ENCODE measurements around the gene CALM1. TPM values are rescaled to one million over a fixed set of nuclear protein-coding genes. Genes with fewer than 3 reads are reported as not detected.

Gene CALM1
- polyA plus RNA-seq, 2 donors = 487 to 518 TPM

DNA sequence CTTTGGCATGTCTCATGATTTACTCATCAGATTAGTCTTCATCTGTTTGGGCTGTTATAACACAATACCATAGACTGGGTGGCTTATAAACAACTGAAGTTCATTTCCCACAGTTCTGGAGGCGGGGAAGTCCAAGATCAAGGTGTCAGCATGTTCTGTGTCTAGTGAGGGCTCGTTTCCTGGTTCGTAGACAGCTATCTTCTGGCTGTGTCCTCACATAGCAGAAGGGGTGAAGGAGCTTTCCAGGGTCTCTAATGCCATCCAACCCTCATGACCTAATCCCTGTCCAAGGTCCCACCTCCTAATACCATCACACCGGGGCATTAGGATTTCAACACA is 34.3 kb upstream of the CALM1 start:
- Histone ChIP-seq H3K27me3 (ENCODE audit: control insufficient read depth in 1 of 2, insufficient read depth in 2 of 2, low read length in 2 of 2) (no peaks in the 10 kb centered on the region), H3K4me1 (ENCODE audit: control insufficient read depth in 2 of 2, insufficient read depth in 2 of 2, low read length in 1 of 2) (no peaks in the 10 kb centered on the region), H3K27ac (ENCODE audit: low read depth in 2 of 2, low read length in 1 of 2) (no peak overlapping the region), H3K36me3 (ENCODE audit: control insufficient read depth in 2 of 2, insufficient read depth in 2 of 2, low read length in 1 of 2) (no peaks in the 10 kb centered on the region), H3K4me3 (ENCODE audit: low read depth in 1 of 2, low read length in 2 of 2) (no peak overlapping the region), H3K9me3 (ENCODE audit: control insufficient read depth in 2 of 2, insufficient read depth in 1 of 2, low read depth in 1 of 2, low read length in 1 of 2) (no peaks in the 10 kb centered on the region)
- WGBS, 2 donors = 88 to 89% methylated on average over 4 of the region's 4 CpGs

DNA sequence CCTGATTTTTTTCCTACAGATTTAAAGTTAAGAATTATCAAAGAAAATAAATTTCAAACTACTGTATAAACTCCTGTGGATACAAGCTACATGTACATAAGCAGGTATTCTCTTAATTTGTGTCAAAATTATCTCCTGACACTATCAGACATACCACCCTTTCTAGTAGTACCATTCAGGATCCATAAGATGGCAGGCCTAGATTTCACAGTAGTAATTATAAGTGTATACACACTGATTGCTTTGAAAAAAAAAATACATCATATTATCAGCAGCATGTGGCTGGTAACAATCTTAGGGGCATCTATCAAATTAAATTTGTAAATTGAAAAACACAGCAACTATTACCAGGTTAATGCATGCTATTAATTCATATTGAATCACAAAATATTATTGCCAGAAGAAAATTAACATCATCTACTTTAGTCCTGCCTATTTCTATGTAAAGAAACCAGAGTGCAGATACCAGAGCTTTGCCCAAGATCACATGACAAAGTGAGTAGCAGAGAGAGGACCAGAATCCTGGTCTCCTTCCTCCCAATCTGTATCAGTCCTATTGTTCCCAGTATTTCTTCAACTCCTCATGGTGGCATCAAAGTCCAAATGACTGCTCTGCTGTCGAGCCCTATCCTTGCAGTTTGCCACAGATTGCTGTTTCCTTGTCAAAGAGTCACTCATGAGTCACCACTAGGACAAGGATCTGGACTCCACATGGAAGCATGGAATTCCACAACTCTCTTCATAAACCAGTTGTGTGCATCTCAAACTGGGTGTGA is 27.7 kb upstream of the CALM1 start:
- no peak overlapping the region for H3K27ac ChIP-seq (ENCODE audit: low read depth in 2 of 2, low read length in 1 of 2)
- no peaks in the 10 kb centered on the region for H3K9me3 ChIP-seq (ENCODE audit: control insufficient read depth in 2 of 2, insufficient read depth in 1 of 2, low read depth in 1 of 2, low read length in 1 of 2)
- 61 to 75% methylated on average over 1 of the region's 1 CpG for WGBS, 2 donors
- no peak overlapping the region for H3K4me3 ChIP-seq (ENCODE audit: low read depth in 1 of 2, low read length in 2 of 2)
- no peaks in the 10 kb centered on the region for H3K4me1 ChIP-seq (ENCODE audit: control insufficient read depth in 2 of 2, insufficient read depth in 2 of 2, low read length in 1 of 2)
- H3K36me3 ChIP-seq (ENCODE audit: control insufficient read depth in 2 of 2, insufficient read depth in 2 of 2, low read length in 1 of 2) = no peaks in the 10 kb centered on the region
- H3K27me3 ChIP-seq (ENCODE audit: control insufficient read depth in 1 of 2, insufficient read depth in 2 of 2, low read length in 2 of 2) = no peaks in the 10 kb centered on the region

DNA sequence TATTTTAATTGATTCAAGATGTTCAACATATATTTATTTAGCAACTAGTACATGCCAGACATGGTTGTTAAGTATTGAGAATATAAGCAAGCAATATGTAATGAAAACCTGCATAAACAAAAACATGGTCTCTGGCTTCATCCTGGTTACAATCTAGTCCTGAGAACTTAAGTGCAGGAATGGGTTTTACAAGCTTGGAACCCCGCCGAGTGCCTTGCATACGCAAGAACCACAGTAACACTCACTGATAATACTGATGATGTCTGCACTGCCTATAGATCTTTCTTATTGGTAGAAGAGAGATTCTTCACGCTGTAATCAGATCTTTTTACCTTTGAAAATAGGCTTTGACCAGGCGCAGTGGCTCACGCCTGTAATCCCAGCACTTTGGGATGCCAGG is 22.9 kb upstream of the CALM1 start:
- Histone ChIP-seq H3K4me1 (ENCODE audit: control insufficient read depth in 2 of 2, insufficient read depth in 2 of 2, low read length in 1 of 2) (no peaks in the 10 kb centered on the region), H3K36me3 (ENCODE audit: control insufficient read depth in 2 of 2, insufficient read depth in 2 of 2, low read length in 1 of 2) (no peaks in the 10 kb centered on the region), H3K4me3 (ENCODE audit: low read depth in 1 of 2, low read length in 2 of 2) (no peak overlapping the region), H3K9me3 (ENCODE audit: control insufficient read depth in 2 of 2, insufficient read depth in 1 of 2, low read depth in 1 of 2, low read length in 1 of 2) (no peaks in the 10 kb centered on the region), H3K27me3 (ENCODE audit: control insufficient read depth in 1 of 2, insufficient read depth in 2 of 2, low read length in 2 of 2) (no peaks in the 10 kb centered on the region), H3K27ac (ENCODE audit: low read depth in 2 of 2, low read length in 1 of 2) (no peak overlapping the region)
- WGBS, 2 donors = 90 to 94% methylated on average over 6 of the region's 6 CpGs

DNA sequence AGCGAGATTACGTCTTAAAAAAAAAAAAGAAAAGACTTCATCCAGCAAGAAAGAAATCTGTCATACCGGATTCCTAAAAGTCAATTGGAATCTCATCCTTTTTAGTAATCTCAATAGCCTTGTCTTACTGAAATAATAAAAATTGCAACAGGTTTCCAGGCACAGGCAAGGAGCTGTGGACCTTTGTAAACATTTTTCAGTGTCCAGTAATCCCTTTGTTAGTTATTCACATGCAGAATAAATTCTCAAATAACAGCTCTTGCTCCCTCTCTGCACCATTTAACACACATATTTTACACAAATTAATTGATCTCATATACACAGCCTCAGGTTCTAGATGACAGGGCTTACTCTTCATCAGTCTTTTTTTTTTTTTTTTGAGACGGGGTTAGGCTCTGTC is 22.0 kb upstream of the CALM1 start:
- Histone ChIP-seq H3K36me3 (ENCODE audit: control insufficient read depth in 2 of 2, insufficient read depth in 2 of 2, low read length in 1 of 2) (no peaks in the 10 kb centered on the region), H3K9me3 (ENCODE audit: control insufficient read depth in 2 of 2, insufficient read depth in 1 of 2, low read depth in 1 of 2, low read length in 1 of 2) (no peaks in the 10 kb centered on the region), H3K27ac (ENCODE audit: low read depth in 2 of 2, low read length in 1 of 2) (no peak overlapping the region), H3K4me1 (ENCODE audit: control insufficient read depth in 2 of 2, insufficient read depth in 2 of 2, low read length in 1 of 2) (no peaks in the 10 kb centered on the region), H3K27me3 (ENCODE audit: control insufficient read depth in 1 of 2, insufficient read depth in 2 of 2, low read length in 2 of 2) (no peaks in the 10 kb centered on the region), H3K4me3 (ENCODE audit: low read depth in 1 of 2, low read length in 2 of 2) (no peak overlapping the region)
- WGBS, 2 donors = 82 to 83% methylated on average over 4 of the region's 4 CpGs

DNA sequence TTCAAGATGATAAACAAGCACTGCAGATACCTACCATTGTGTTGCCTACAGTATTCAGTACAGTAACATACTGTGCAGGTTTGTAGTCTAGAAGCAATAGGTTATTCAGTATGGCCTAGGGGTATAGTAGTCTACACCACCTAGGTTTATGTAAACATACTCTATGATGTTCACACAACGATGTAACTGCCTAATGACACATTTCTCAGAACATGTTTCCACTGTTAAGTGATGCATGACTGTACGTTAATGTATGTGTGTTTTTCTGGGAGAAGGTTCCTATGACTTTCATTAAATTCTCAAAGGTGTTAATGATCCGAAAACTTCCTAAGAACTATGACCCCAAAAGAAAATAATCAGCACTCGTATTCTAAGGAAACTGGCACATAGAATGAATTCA is 20.9 kb upstream of the CALM1 start:
- Histone ChIP-seq H3K27ac (ENCODE audit: low read depth in 2 of 2, low read length in 1 of 2) (no peak overlapping the region), H3K4me1 (ENCODE audit: control insufficient read depth in 2 of 2, insufficient read depth in 2 of 2, low read length in 1 of 2) (no peaks in the 10 kb centered on the region), H3K4me3 (ENCODE audit: low read depth in 1 of 2, low read length in 2 of 2) (no peak overlapping the region), H3K27me3 (ENCODE audit: control insufficient read depth in 1 of 2, insufficient read depth in 2 of 2, low read length in 2 of 2) (no peaks in the 10 kb centered on the region), H3K9me3 (ENCODE audit: control insufficient read depth in 2 of 2, insufficient read depth in 1 of 2, low read depth in 1 of 2, low read length in 1 of 2) (no peaks in the 10 kb centered on the region), H3K36me3 (ENCODE audit: control insufficient read depth in 2 of 2, insufficient read depth in 2 of 2, low read length in 1 of 2) (no peaks in the 10 kb centered on the region)
- WGBS, 2 donors = 48 to 71% methylated on average over 4 of the region's 4 CpGs

DNA sequence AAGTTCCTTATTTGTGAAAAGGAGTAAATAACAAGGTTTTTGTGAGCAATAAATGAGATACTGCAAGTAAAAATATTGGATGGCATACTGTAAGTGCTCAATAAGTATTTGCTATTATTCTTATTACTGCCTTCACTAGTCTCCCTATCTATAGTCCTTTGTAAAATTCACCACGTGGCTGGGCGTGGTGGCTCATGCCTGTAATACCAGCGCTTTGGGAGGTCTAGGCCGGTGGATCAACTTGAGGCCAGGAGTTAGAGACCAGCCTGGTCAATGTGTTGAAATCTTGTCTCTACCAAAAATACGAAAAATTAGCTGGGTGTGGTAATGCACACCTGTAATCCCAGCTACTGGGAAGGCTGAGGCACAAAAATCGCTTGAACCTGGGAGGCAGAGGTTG is 18.6 kb upstream of the CALM1 start:
- no peaks in the 10 kb centered on the region for H3K36me3 ChIP-seq (ENCODE audit: control insufficient read depth in 2 of 2, insufficient read depth in 2 of 2, low read length in 1 of 2)
- no peaks in the 10 kb centered on the region for H3K9me3 ChIP-seq (ENCODE audit: control insufficient read depth in 2 of 2, insufficient read depth in 1 of 2, low read depth in 1 of 2, low read length in 1 of 2)
- H3K4me1 ChIP-seq (ENCODE audit: control insufficient read depth in 2 of 2, insufficient read depth in 2 of 2, low read length in 1 of 2) = no peaks in the 10 kb centered on the region
- no peak overlapping the region for H3K27ac ChIP-seq (ENCODE audit: low read depth in 2 of 2, low read length in 1 of 2)
- H3K4me3 ChIP-seq (ENCODE audit: low read depth in 1 of 2, low read length in 2 of 2) = no peak overlapping the region
- WGBS, 2 donors = 75 to 83% methylated on average over 6 of the region's 6 CpGs
- H3K27me3 ChIP-seq (ENCODE audit: control insufficient read depth in 1 of 2, insufficient read depth in 2 of 2, low read length in 2 of 2) = no peaks in the 10 kb centered on the region

DNA sequence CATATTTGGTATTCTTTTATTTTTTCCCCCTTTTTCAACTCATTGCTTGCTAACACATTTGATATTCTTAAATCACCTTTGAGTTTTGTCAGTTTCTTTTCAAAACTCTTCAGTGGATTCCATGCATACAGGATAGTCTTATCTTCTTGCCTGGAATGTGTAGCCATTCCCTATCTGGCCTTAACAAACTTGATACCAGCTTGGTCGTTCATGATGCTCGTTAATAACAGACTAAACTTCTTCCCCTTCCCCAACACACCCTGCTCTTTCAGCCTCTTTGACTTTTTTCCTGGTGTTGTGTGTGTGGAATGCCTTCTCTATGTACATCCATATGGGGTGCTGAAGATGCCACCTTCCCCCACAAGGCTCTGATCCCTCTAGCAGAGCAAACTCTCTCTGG is 17.7 kb upstream of the CALM1 start:
- H3K36me3 ChIP-seq (ENCODE audit: control insufficient read depth in 2 of 2, insufficient read depth in 2 of 2, low read length in 1 of 2) = no peaks in the 10 kb centered on the region
- H3K27ac ChIP-seq (ENCODE audit: low read depth in 2 of 2, low read length in 1 of 2) = no peak overlapping the region
- no peak overlapping the region for H3K4me3 ChIP-seq (ENCODE audit: low read depth in 1 of 2, low read length in 2 of 2)
- H3K9me3 ChIP-seq (ENCODE audit: control insufficient read depth in 2 of 2, insufficient read depth in 1 of 2, low read depth in 1 of 2, low read length in 1 of 2) = no peaks in the 10 kb centered on the region
- H3K27me3 ChIP-seq (ENCODE audit: control insufficient read depth in 1 of 2, insufficient read depth in 2 of 2, low read length in 2 of 2) = no peaks in the 10 kb centered on the region
- no peaks in the 10 kb centered on the region for H3K4me1 ChIP-seq (ENCODE audit: control insufficient read depth in 2 of 2, insufficient read depth in 2 of 2, low read length in 1 of 2)
- WGBS, 2 donors = 51 to 80% methylated on average over 2 of the region's 2 CpGs

DNA sequence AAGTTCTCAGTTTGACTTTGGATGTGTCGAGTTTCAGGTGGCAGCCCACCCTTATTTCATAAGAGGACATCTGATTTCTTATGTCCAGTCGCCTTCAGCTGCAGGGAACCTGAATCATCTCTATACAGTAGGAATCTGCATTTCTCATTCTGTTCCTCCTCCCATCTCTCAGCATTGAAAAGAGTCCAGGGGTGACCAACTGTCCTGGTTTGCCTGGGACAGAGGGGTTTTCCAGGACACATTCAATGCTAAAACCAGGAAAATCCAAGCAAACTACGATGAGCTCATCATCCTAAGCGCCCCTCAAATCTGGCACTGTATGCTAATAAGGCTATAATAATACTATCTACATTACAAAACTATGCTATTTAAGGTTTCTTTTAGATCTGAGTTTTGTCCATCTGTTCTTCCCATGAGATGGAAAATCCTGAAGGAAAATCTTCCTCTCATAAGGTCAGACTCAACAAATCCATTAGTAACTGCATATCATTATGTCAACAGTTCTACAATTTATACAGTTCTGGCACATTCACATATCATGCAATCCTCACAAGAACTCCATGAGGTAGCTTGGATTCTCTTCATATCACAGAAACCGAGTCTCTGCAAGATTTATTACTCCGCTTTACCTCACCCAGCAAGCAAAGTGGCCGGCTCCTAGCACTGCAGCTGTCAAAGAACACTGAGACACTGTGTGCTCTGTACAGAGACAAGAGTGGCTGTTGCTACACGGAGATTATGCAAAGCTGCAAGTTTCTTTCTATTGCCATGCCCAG is 15.6 kb upstream of the CALM1 start:
- Histone ChIP-seq H3K27me3 (ENCODE audit: control insufficient read depth in 1 of 2, insufficient read depth in 2 of 2, low read length in 2 of 2) (no peaks in the 10 kb centered on the region), H3K4me1 (ENCODE audit: control insufficient read depth in 2 of 2, insufficient read depth in 2 of 2, low read length in 1 of 2) (no peaks in the 10 kb centered on the region)

DNA sequence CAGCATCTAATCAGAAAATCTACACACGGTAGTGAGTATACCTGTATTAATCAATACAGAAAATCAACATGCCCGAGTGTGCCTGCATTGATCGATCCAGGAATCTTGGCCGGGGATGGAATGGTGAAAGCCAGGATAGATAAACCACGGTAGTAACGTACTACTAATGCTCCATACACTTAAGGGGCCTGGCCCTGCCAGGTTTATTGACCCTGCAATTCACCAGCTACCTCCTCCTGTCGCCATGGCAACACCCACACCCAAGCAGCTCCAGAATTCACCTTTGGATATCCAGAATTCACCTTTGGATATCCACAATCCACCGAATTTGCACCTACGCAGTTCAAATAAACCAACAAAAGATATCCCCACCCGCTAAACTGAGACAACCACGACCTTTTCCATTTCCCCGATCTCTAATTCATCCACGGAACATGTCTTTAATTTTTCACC is 14.8 kb upstream of the CALM1 start:
- Histone ChIP-seq H3K4me3 (ENCODE audit: low read depth in 1 of 2, low read length in 2 of 2) (peak overlapping the region; percentile 49 to 80), H3K27ac (ENCODE audit: low read depth in 2 of 2, low read length in 1 of 2) (peak overlapping the region; percentile 97 to 98), H3K36me3 (ENCODE audit: control insufficient read depth in 2 of 2, insufficient read depth in 2 of 2, low read length in 1 of 2) (no peaks in the 10 kb centered on the region), H3K27me3 (ENCODE audit: control insufficient read depth in 1 of 2, insufficient read depth in 2 of 2, low read length in 2 of 2) (no peaks in the 10 kb centered on the region), H3K9me3 (ENCODE audit: control insufficient read depth in 2 of 2, insufficient read depth in 1 of 2, low read depth in 1 of 2, low read length in 1 of 2) (no peaks in the 10 kb centered on the region), H3K4me1 (ENCODE audit: control insufficient read depth in 2 of 2, insufficient read depth in 2 of 2, low read length in 1 of 2) (no peaks in the 10 kb centered on the region)
- WGBS, 2 donors = 25 to 33% methylated on average over 13 of the region's 13 CpGs

More for the DNA sequence above, 15.6 kb upstream of the CALM1 start:
- Histone ChIP-seq H3K27ac (ENCODE audit: low read depth in 2 of 2, low read length in 1 of 2) (peak overlapping the region in 1 of 2 donors; percentile 51), H3K36me3 (ENCODE audit: control insufficient read depth in 2 of 2, insufficient read depth in 2 of 2, low read length in 1 of 2) (no peaks in the 10 kb centered on the region), H3K9me3 (ENCODE audit: control insufficient read depth in 2 of 2, insufficient read depth in 1 of 2, low read depth in 1 of 2, low read length in 1 of 2) (no peaks in the 10 kb centered on the region), H3K4me3 (ENCODE audit: low read depth in 1 of 2, low read length in 2 of 2) (no peak overlapping the region)
- 57 to 67% methylated on average over 8 of the region's 8 CpGs for WGBS, 2 donors
